CD4-positive, alpha-beta memory T cell (primary cell): Measurements from ENCODE around the gene SLC7A6. TPM values are rescaled to one million over a fixed set of nuclear protein-coding genes. Genes with fewer than 3 reads are reported as not detected.
A peak's percentile ranks its signal among the peaks of the same experiment; 100 is the strongest.

ENCODE experiments used
- CTCF ChIA-PET: fragments of 350-600 bp; sonication (Branson Sonifier 250); formaldehyde crosslinking; loops from one replicate; lab custom pipeline; 2021; ENCODE audit warnings: inconsistent platforms; ENCODE audit not compliant: partially characterized antibody; lab: Charles Lee
- POLR2A ChIA-PET: fragments of 350-600 bp; sonication (Branson Sonifier 250); formaldehyde crosslinking; loops from one replicate; lab custom pipeline; 2021; ENCODE audit not compliant: partially characterized antibody; lab: Charles Lee
- DNase-seq, 5 donors: peaks; one replicate each; pipeline versions ENCODE4 v3.0.0 to v3.0.0-alpha.2; 2020 to 2022; ENCODE audit warnings: mixed read lengths in 1 of 5
- H3K27ac ChIP-seq: one replicate; pipeline ENCODE4 v1.7.0; 2013; ENCODE audit warnings: low read depth, low read length
- H3K27me3 ChIP-seq: 2 replicates; pipeline ENCODE4 v1.7.0; 2013; ENCODE audit warnings: mild to moderate bottlenecking, low read length, moderate library complexity; ENCODE audit not compliant: insufficient read depth
- H3K36me3 ChIP-seq: 2 replicates; pipeline ENCODE4 v1.7.0; 2013; ENCODE audit warnings: mild to moderate bottlenecking, low read length, moderate library complexity; ENCODE audit not compliant: insufficient read depth
- H3K4me1 ChIP-seq: 2 replicates; pipeline ENCODE4 v1.7.0; 2013; ENCODE audit warnings: mild to moderate bottlenecking, low read length, moderate library complexity; ENCODE audit not compliant: insufficient read depth
- H3K4me3 ChIP-seq, 2 donors: one replicate each; pipeline ENCODE4 v1.7.0; 2013; ENCODE audit warnings: low read length in 2 of 2, mild to moderate bottlenecking in 1 of 2
- H3K9me3 ChIP-seq, 2 donors: one replicate each; pipeline ENCODE4 v1.7.0; 2013; ENCODE audit warnings: low read length in 2 of 2, control low read depth in 1 of 2; ENCODE audit not compliant: control insufficient read depth in 1 of 2
- H3K27ac Mint-ChIP-seq, 7 donors: one replicate each; pipeline ENCODE4 v1.8.0; 2020 to 2021; ENCODE audit warnings: mixed read lengths in 7 of 7, mild to moderate bottlenecking in 6 of 7, inconsistent platforms in 3 of 7, moderate library complexity in 3 of 7
- H3K27me3 Mint-ChIP-seq, 2 donors: one replicate each; pipeline ENCODE4 v1.8.0; 2020 to 2021; ENCODE audit warnings: mixed read lengths in 2 of 2
- H3K36me3 Mint-ChIP-seq, 2 donors: one replicate each; pipeline ENCODE4 v1.8.0; 2020 to 2021; ENCODE audit warnings: mixed read lengths in 2 of 2, inconsistent platforms in 1 of 2, mild to moderate bottlenecking in 1 of 2
- H3K4me1 Mint-ChIP-seq, 4 donors: one replicate each; pipeline ENCODE4 v1.8.0; 2020 to 2021; ENCODE audit warnings: mixed read lengths in 4 of 4, mild to moderate bottlenecking in 1 of 4
- H3K4me3 Mint-ChIP-seq, 8 donors: one replicate each; pipeline ENCODE4 v1.8.0; 2020 to 2021; ENCODE audit warnings: mixed read lengths in 8 of 8, mild to moderate bottlenecking in 7 of 8, moderate library complexity in 6 of 8, inconsistent platforms in 3 of 8
- H3K9me3 Mint-ChIP-seq, 8 donors: one replicate each; pipeline ENCODE4 v1.8.0; 2020 to 2021; ENCODE audit warnings: mixed read lengths in 8 of 8, mild to moderate bottlenecking in 5 of 8, inconsistent platforms in 3 of 8, moderate library complexity in 1 of 8
- intact Hi-C: fragments of 100-400 bp; cut with micrococcal nuclease; formaldehyde crosslinking; loops from one replicate; pipeline ENCODE4 v1.15.1; 2023
- polyA plus RNA-seq, 2 donors: library from polyadenylated mRNA; unstranded; fragments of 300-500 nt; fragmentation: Illumina TruSeq; gene quantifications; one replicate each; pipeline ENCODE4 v1.2.3, GENCODE V29; 2021
- total RNA-seq, 2 experiments: library from RNA; stranded (reverse); gene quantifications; one replicate each; pipeline ENCODE4 v1.2.3, GENCODE V29; 2021

The SLC7A6 gene
- total and polyA plus RNA-seq, 4 experiments from 2014 or later: 14.4 to 194 (median 105) TPM

DNA sequence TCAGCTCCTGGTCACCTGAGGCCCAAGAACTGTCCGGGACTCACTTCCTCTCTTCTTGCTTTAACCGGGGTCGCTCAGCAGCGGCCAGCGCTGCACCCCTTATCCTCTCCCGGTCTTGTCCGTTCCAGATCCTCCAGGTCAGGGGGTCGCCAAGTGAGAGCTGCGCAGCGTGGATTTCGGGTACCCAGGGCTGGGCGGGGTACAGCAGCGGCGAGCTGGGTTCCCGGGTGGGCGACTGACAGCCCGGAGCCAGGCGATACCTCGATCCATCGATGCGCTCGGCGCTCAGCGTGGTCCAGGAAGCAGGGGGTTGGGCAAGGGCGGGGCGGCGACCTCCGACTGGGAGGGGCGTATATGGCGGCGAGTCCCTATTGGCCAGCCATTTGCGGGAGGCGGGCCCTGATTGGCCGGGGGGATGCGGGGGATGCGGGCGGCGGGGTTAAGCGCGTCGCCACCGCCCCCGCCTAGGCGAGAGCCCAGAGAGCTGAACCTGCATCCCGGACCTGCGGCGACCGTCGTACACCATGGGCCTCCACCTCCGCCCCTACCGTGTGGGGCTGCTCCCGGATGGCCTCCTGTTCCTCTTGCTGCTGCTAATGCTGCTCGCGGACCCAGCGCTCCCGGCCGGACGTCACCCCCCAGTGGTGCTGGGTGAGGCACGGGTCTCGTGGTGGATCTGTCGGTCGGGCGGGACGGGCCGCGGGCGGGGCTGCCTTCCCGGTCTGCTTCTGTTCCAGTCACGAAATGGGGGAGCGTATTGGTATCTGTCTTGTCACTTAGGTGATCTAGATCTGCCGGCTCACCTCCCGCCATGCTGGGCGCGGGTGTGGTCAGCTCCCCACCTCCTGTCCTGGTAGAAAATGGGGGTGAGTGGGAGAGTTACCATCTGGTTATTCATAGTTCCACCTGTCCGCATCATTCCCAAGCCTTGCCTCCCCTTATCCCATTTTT lies 19.1 kb upstream of the SLC7A6 start, which contains the start of gene PLA2G15:
TSS of gene PLA2G15 (plus strand) at position 471 of the 951 bp plus-strand sequence. CDS start at position 525, 54 bp downstream.
- CTCF ChIA-PET: interaction anchor here (1.4 to 4.1 kb wide), 5 partner anchors 17 to 84 kb away, joined by 4 to 34 read pairs (median 5); partner anchors contain the start of genes PRMT7, SLC7A6 and SLC7A6OS
- H3K4me1 Mint-ChIP-seq: peaks cover 15 to 31% (median 20%) of the 10 kb centered on the region in 4 donors

DNA sequence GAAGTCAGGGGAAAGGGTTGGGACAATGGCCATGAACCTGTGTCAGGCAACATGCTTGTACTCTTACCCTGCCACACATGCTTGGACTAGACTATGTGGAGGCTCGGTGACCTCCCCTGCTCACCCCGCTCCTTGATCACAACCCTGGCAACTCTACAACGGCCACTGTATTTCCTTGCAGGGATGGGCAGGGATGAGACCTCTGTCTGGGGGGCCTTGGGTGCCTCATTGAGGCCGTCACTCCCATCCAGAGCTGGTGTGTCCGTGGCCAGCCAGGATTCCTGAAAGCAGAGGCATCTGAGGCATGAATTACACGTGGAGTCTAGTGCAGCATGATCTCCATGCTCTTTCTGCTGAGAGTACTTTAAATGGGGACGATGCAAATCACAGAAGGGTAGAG lies 18.2 kb upstream of the SLC7A6 start:
- H3K9me3 ChIP-seq: no peaks in the 10 kb centered on the region
- CTCF ChIA-PET: interaction anchor here (1.4 to 4.1 kb wide), 5 partner anchors 16 to 83 kb away, joined by 4 to 34 read pairs (median 5); partner anchors contain the start of genes PRMT7, SLC7A6 and SLC7A6OS
- POLR2A ChIA-PET: interaction anchor here (0.6 to 3.5 kb wide), 9 partner anchors 9 to 136 kb away, joined by 3 to 30 read pairs (median 11); partner anchors contain the start of genes ESRP2, PRMT7, SLC7A6 and SLC7A6OS
- Mint-ChIP-seq H3K9me3 (peaks cover 0 to 3% (median 0%) of the 10 kb centered on the region in 8 donors), H3K27me3 (no peaks in the 10 kb centered on the region), H3K36me3 (peaks cover 10 to 16% of the 10 kb centered on the region in 2 donors), H3K4me3 (peak overlapping the region; percentile 93 to 99 (median 98)), H3K27ac (peak overlapping the region in 4 of 7 donors; percentile 22 to 87 (median 78)), H3K4me1 (peaks cover 15 to 31% (median 20%) of the 10 kb centered on the region in 4 donors)
- H3K4me3 ChIP-seq: peak overlapping the region in 1 of 2 donors; percentile 98
- intact Hi-C loops: no loop called here
- H3K27ac ChIP-seq: no peak overlapping the region
- no peak for DNase-seq
- no peaks in the 10 kb centered on the region for H3K27me3 ChIP-seq
- H3K4me1 ChIP-seq: peaks cover 26% of the 10 kb centered on the region
- peaks cover 4% of the 10 kb centered on the region for H3K36me3 ChIP-seq

More for the DNA sequence above, 19.1 kb upstream of the SLC7A6 start, which contains the start of gene PLA2G15:
- no peaks in the 10 kb centered on the region for H3K27me3 Mint-ChIP-seq
- POLR2A ChIA-PET: interaction anchor here (0.6 to 3.5 kb wide), 19 partner anchors 9 to 237 kb away, joined by 3 to 30 read pairs (median 5); partner anchors contain the start of genes ESRP2, NFATC3, PRMT7 and SLC7A6
- Histone ChIP-seq H3K4me3 (peak within 1 kb of the TSS; percentile 91 to 98), H3K27me3 (no peaks in the 10 kb centered on the region), H3K36me3 (no peaks in the 10 kb centered on the region), H3K27ac (peak within 1 kb of the TSS; percentile 58), H3K9me3 (no peaks in the 10 kb centered on the region), H3K4me1 (peaks cover 27% of the 10 kb centered on the region)
- peak; percentile 93 to 96 (median 94) for DNase-seq
- H3K27ac Mint-ChIP-seq: peak within 1 kb of the TSS; percentile 77 to 95 (median 93)
- peak within 1 kb of the TSS; percentile 93 to 99 (median 98) for H3K4me3 Mint-ChIP-seq
- H3K36me3 Mint-ChIP-seq: peaks cover 6 to 12% of the 10 kb centered on the region in 2 donors
- H3K9me3 Mint-ChIP-seq: peaks cover 0 to 3% (median 0%) of the 10 kb centered on the region in 8 donors
- intact Hi-C loops: loop anchor here (1.0 kb wide), 3 partner anchors 8 to 65 kb away; partner anchors contain the start of genes SLC7A6 and SLC7A6OS

- Histone ChIP-seq H3K27me3 (no peaks in the 10 kb centered on the region), H3K27ac (no peak overlapping the region), H3K9me3 (no peaks in the 10 kb centered on the region), H3K4me1 (peaks cover 26% of the 10 kb centered on the region), H3K4me3 (no peak overlapping the region), H3K36me3 (peaks cover 4% of the 10 kb centered on the region)
- Mint-ChIP-seq H3K9me3 (peaks cover 0 to 3% (median 0%) of the 10 kb centered on the region in 8 donors), H3K36me3 (peaks cover 10 to 18% of the 10 kb centered on the region in 2 donors), H3K27me3 (no peaks in the 10 kb centered on the region), H3K27ac (peak overlapping the region in 2 of 7 donors; percentile 22 to 59), H3K4me3 (peak overlapping the region in 7 of 8 donors; percentile 93 to 99 (median 98)), H3K4me1 (peaks cover 15 to 31% (median 20%) of the 10 kb centered on the region in 4 donors)
- no peak for DNase-seq
- POLR2A ChIA-PET: interaction anchor here (0.6 to 3.5 kb wide), 4 partner anchors 11 to 65 kb away, joined by 4 to 30 read pairs (median 21); partner anchors contain the start of genes ESRP2, PRMT7, SLC7A6 and SLC7A6OS
- intact Hi-C loops: no loop called here
- CTCF ChIA-PET: interaction anchor here (0.5 to 4.1 kb wide), 5 partner anchors 16 to 754 kb away, joined by 3 to 34 read pairs (median 4); partner anchors contain the start of genes PRMT7, SLC7A6 and SLC7A6OS
These were observed 17.7 kb upstream of the SLC7A6 start for GRCh38 chr16:68246666-68247065.

DNA sequence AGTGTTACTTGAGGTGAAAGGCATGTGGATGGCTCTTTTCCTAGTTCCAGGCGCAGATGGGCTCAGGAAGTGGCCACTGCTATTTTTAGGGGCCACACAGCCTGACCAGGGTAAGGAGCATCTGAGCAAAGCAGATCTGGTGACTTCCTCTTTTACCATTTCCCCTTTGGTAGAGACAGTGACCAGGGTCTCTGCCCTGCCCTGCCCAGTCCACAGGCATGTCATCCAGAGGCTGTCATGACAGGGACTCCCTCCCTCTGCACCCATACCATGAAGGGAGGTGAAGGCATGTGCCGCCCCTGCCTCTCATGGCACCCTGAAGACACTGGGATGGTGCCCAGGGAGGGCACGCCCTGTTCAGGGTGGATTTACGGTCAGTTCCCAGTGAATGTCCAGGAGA lies 16.9 kb upstream of the SLC7A6 start:
- no peak overlapping the region for H3K27ac Mint-ChIP-seq
- H3K36me3 Mint-ChIP-seq: peaks cover 10 to 25% of the 10 kb centered on the region in 2 donors

DNA sequence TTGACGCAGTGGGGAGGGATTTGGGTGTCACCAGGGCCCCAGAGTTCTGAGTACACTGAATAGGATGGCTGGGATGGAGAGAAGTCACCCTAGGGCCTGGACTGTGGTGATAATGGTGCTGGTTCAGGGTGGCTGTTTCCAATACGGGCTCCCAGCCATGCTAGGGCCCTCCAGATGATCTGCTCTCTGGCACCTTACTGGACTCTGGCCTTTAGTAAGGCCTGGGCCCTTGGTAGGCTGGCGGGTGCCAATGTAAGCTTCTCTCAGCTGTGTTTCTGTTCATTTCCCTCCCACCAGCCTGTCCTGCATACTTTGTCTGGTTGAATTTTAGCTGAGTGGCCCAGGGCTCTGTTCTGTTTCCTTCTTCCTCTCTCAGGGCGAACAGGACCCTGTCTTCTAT lies 16.4 kb upstream of the SLC7A6 start:
- intact Hi-C loops: no loop called here
- peaks cover 16 to 31% (median 20%) of the 10 kb centered on the region in 4 donors for H3K4me1 Mint-ChIP-seq
- peaks cover 8% of the 10 kb centered on the region for H3K36me3 ChIP-seq
- no peaks in the 10 kb centered on the region for H3K9me3 ChIP-seq
- no peak for DNase-seq
- peaks cover 26% of the 10 kb centered on the region for H3K4me1 ChIP-seq
- no peaks in the 10 kb centered on the region for H3K27me3 ChIP-seq
- H3K9me3 Mint-ChIP-seq: peaks cover 0 to 3% (median 0%) of the 10 kb centered on the region in 8 donors
- POLR2A ChIA-PET: interaction anchor here (1.1 kb wide), 1 partner anchor 63 kb away, joined by 3 read pairs; the partner anchor contains the start of genes PRMT7 and SLC7A6OS
- CTCF ChIA-PET: interaction anchor here (0.9 to 2.0 kb wide), 4 partner anchors 9 to 81 kb away, joined by 3 to 4 read pairs (median 4); partner anchors contain the start of genes PRMT7 and SLC7A6OS
- no peak overlapping the region for H3K27ac Mint-ChIP-seq
- H3K27me3 Mint-ChIP-seq: no peaks in the 10 kb centered on the region
- no peak overlapping the region for H3K27ac ChIP-seq
- peaks cover 10 to 26% of the 10 kb centered on the region in 2 donors for H3K36me3 Mint-ChIP-seq
- no peak overlapping the region for H3K4me3 ChIP-seq
- H3K4me3 Mint-ChIP-seq: peak overlapping the region in 1 of 8 donors; percentile 39

More for the DNA sequence above, 16.9 kb upstream of the SLC7A6 start:
- Histone ChIP-seq H3K4me3 (no peak overlapping the region), H3K27ac (no peak overlapping the region), H3K9me3 (no peaks in the 10 kb centered on the region), H3K36me3 (peaks cover 8% of the 10 kb centered on the region), H3K27me3 (no peaks in the 10 kb centered on the region), H3K4me1 (peaks cover 26% of the 10 kb centered on the region)
- DNase-seq: no peak
- CTCF ChIA-PET: interaction anchor here (0.9 to 4.1 kb wide), 2 partner anchors 14 to 15 kb away, joined by 4 to 34 read pairs; partner anchors contain the start of gene SLC7A6
- intact Hi-C loops: no loop called here
- H3K4me1 Mint-ChIP-seq: peaks cover 16 to 31% (median 20%) of the 10 kb centered on the region in 4 donors
- H3K27me3 Mint-ChIP-seq: no peaks in the 10 kb centered on the region
- peak overlapping the region in 1 of 8 donors; percentile 25 for H3K4me3 Mint-ChIP-seq
- POLR2A ChIA-PET: no interaction called here
- peaks cover 0 to 3% (median 0%) of the 10 kb centered on the region in 8 donors for H3K9me3 Mint-ChIP-seq

DNA sequence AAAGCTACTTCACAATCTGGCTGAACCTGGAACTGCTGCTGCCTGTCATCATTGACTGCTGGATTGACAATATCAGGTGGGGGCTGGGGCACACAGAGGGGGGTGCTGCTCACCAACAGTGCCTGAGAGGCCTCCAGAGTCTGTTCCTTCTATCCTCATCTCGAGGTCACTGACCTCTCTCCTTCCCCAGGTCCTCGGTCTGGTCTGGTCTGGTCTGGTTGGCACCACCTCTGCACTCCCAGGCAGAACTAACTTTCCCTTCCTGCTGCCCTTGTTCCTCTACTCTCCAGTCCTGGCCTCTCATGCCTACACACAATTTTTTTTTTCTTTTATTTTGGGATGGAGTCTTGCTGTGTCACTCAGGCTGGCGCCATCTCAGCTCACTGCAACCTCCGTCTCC lies 15.0 kb upstream of the SLC7A6 start:
- Histone ChIP-seq H3K9me3 (no peaks in the 10 kb centered on the region), H3K27ac (no peak overlapping the region), H3K4me1 (peaks cover 23% of the 10 kb centered on the region), H3K36me3 (peaks cover 8% of the 10 kb centered on the region), H3K27me3 (no peaks in the 10 kb centered on the region), H3K4me3 (no peak overlapping the region)
- peak overlapping the region in 1 of 7 donors; percentile 86 for H3K27ac Mint-ChIP-seq
- POLR2A ChIA-PET: no interaction called here
- peak in 1 of 5 donors; percentile 12 for DNase-seq
- no peaks in the 10 kb centered on the region for H3K27me3 Mint-ChIP-seq
- peaks cover 16 to 28% (median 19%) of the 10 kb centered on the region in 4 donors for H3K4me1 Mint-ChIP-seq
- CTCF ChIA-PET: interaction anchor here (1.7 to 2.0 kb wide), 2 partner anchors 62 to 79 kb away, joined by 4 read pairs; partner anchors contain the start of genes PRMT7 and SLC7A6OS
- peaks cover 10 to 29% of the 10 kb centered on the region in 2 donors for H3K36me3 Mint-ChIP-seq
- H3K4me3 Mint-ChIP-seq: peak overlapping the region in 2 of 8 donors; percentile 31 to 39
- intact Hi-C loops: no loop called here
- peaks cover 0 to 3% (median 0%) of the 10 kb centered on the region in 8 donors for H3K9me3 Mint-ChIP-seq
